ENCODE results near the gene FAM240B. TPM values are rescaled to one million over a fixed set of nuclear protein-coding genes. Genes with fewer than 3 reads are reported as not detected.

The FAM240B gene
- total RNA-seq, 1 experiment from 2014 or later: not detected

DNA sequence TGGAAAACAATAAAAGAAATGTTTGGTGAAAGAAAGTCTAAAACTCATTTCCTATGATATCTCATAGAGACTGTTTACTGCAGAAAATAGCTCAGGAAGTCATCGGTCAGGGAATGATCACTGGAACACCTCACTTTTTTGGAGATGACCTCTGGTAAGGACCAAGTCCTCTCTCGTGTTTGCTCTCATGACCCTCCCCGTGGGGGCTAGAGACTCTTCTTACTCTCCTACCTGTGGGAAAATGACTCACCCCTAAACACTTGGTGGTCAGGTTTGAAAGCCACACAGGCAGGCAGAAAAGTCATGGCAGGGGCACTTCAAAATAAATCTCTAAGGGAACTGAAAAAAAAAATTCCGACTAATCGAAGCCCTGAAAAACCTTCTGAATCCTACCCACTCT is 48.2 kb downstream of the FAM240B start:
- no peak for DNase-seq (ENCODE audit: extremely low read depth, low read depth)

- no peak for DNase-seq (ENCODE audit: extremely low read depth, low read depth)
Measured at GRCh38 chr9:38671372-38671731, 48.6 kb downstream of the FAM240B start.

GRCh38 chr9:38670542-38671371 is 49.2 kb downstream of the FAM240B start:
- DNase-seq (ENCODE audit: extremely low read depth, low read depth): no peak

DNA sequence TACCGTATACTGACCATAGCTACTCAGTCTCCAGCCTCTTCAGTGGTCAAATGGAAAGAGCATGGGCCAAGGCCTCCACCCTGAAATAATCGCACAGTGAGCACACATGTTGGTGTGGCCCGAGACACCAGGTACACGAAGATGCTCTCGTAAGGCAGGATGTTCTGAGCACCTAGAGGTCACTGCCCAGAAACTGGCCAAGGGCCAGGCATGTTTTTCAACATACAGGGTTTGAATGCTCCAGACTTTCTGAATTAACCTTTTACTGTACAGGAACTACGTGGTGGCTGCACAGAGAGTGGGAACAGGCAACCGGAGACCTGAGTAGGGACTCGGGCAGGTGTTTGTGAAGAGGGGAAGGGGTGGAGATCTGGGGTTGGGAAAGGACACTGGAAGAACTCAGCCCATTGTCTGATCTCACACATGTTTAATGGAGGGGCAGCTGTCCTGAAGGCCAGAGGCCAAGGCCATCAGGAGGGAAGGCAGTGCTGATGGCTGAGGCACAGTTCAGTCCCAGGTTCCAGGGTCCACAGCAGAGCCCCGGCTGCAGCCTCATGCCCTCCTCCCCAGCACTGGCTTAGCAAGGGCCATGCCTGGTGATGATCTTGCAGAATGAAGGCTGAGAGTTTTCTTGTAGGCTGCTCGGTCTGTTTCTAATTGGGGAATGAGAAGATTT is 51.0 kb downstream of the FAM240B start:
- no peak for DNase-seq (ENCODE audit: extremely low read depth, low read depth)

DNA sequence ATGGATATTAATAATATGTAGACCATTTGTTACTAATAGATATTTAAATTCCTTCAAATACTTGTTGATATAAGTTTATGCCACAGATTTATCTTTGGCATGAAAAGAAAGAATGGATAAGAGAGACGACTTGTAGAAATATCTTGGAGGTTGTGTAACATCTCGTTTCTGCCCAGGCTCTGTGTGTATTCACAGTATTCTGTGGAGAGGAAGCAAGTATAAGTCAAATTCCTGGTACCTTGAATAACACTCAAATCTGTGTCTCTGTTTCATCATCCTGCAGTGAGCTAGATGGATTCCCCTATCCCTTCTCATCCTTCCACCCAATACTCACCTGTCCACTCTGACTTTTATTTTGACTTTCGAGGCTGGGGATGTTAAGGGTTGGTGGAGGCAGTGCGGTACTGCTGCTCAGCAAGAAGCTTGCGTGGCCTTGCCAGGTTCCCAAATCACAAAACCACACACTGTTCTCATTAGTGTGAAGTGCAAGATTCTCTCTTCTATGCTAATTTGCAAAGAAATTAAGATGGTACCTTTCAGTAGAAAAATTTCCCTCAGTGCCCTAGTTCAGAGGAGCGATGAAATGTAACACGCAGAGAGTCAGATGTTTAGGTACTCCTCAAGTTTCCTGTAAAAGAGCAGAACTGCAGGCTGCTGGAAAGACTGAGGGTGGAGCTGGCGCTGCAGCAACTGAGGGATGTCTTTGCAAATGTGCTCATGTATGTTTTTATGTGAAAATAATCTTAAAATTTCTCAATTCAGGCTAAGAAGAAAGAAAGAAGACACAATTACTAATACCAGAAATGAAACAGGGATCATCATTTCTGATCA is 57.0 kb downstream of the FAM240B start:
- no peak for DNase-seq (ENCODE audit: extremely low read depth, low read depth)

DNA sequence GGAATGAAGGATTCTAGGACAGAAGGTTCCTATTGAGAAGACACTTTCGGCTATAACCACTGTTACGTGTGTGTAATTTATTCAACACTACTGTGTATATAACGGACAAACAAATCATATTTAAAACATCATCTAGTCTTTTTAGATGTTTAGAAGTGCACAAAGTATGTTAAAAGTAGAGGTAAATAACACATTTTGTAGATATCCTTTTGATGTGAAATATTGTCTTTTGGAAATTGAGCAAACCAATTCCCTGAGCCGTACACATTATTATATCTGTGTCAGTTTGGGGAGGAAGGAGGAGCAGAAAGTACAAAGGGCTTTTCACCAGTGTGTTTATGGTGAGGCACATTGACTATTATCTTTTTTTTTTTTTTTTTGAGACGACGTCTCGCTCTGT is 60.4 kb downstream of the FAM240B start:
- DNase-seq (ENCODE audit: extremely low read depth, low read depth): no peak

- DNase-seq (ENCODE audit: extremely low read depth, low read depth): no peak
Measured at GRCh38 chr9:38656896-38657295, 63.0 kb downstream of the FAM240B start.

DNA sequence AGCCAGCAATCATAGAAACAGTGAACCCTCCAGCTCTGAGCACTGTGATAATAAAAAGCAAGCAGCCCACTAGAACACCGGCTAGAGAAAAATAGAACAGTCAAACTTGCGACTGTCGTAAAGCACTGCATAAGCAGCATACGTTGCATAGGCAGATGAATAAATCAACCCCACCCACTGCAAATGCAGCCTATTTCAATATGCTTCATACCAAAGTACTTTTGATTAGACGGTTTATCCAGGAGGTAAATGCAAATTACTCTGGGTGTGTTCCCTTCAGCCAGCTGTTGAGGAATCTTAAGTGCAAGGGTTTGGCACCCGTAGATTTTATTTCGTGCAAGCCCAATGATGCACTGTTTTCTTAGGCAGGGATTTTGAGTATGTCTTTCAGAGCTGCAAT is 67.4 kb downstream of the FAM240B start:
- DNase-seq (ENCODE audit: extremely low read depth, low read depth): no peak

- DNase-seq (ENCODE audit: extremely low read depth, low read depth): no peak
Measured at GRCh38 chr9:38652044-38652443, 67.9 kb downstream of the FAM240B start.

- no peak for DNase-seq (ENCODE audit: extremely low read depth, low read depth)
Measured at GRCh38 chr9:38651400-38652042, 68.4 kb downstream of the FAM240B start.

- no peak for DNase-seq (ENCODE audit: extremely low read depth, low read depth)
Measured at GRCh38 chr9:38650564-38650963, 69.4 kb downstream of the FAM240B start.

DNA sequence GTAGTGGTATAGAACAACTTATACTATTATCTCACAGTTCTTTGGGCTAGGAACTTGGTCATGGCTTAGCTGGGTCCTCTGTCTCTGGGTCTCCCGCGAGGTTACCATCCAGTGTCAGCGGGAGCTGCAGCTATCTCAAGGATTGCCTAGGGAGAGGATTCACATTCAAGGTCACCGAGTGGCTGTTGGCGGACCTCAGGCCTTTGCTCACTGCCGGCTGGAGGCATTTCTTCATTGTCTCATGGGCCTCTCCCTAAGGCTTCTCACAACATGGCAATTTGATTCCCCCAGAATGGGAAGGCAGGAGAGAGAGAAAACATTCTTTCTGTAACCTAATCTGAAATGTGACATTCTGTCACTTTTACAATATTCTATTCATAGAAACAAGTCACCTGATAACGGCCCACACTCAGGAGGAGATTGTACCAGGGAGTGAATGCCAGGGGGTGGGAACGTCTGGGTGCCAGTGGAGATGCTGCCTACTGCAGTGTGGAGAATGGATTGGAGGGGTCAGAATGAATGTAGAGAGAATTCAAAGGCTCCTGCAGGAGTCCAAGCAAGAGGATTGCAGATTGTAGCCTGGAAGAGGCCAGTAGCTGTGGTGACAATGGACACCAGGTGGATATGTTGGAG is 70.1 kb downstream of the FAM240B start:
- DNase-seq (ENCODE audit: extremely low read depth, low read depth): no peak

DNA sequence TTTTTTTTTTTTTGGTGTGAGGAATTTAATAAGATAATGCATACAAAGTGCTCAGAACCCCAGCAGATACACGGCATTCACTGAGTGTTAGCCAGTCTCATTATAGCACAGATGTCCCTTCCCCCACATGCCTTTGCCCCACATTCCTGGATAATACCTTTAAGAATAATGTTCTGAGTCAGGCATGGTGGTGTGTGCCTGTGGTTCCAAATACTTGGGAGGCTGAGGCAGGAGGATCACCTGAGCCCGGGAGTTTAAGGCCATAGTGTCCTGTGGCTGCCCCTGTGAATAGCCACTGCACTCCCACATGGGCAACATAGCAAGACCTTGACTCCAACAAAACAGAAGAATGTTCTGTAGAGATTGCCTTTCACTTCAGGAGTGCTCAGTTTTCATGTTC is 75.3 kb downstream of the FAM240B start:
- DNase-seq (ENCODE audit: extremely low read depth, low read depth): no peak

Small RNA genes lying within 50 kb of the gene (small RNA-seq; reads per million reads assigned to genes)
- gene RNU6-765P: 0 reads per million in 2 experiments

Other genes starting within 250 kb of the FAM240B start
- gene ANKRD18A, start 99.5 kb downstream of the FAM240B start, total RNA-seq (2014; rRNA removed; shearing (Covaris generic)): 1.7 and 3.9 TPM in 2 replicates